IPS-NIHi7 (cell line): ENCODE measurements around the gene VTI1A.

Source experiments
- DNase-seq: peaks from one replicate; pipeline ENCODE4 v3.0.0; 2012; ENCODE audit warnings: mixed read lengths; ENCODE audit errors: extremely low spot score

The VTI1A gene

DNA sequence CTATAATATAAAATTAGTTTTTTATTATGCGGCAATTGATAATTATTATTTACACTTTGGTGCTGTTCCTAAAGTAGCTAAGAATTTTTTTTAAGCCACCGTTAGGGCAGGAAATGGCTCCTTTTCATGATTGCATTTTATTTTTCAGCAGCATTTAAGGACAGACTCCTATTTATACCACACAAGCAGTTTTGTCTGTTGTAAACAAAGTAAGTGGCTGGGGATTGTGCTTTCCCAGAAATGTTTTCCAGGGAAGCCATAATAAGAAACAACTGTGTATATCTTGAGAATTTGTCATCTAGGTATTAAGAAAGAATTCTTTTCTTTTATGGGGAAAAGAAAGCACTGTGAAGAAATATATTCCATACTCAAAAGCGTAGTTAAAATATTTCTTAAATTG, 232.0 kb downstream of the VTI1A start:
- no peak for DNase-seq

DNA sequence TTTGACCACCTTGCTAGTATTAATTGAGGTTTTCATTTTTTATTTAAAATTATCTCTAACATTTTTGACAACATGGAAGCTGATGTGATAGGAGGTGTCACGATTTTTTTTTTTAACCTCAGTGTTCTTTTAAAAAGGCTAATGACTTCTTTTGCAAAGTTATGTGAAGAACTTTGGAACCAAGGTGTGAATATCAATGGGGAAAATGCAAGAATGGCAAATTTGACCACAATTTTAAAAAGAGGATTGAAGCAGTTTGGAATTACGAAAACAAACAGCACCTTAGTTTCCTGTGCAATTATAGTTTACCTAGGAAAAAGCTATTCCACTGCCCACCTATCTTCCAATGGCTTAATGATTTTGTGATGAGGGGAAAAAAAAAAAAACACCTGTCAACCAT, 232.4 kb downstream of the VTI1A start:
- DNase-seq: no peak

- DNase-seq: no peak
Measured at GRCh38 chr10:112680586-112680985, 233.6 kb downstream of the VTI1A start.

GRCh38 chr10:112687647-112688046, 240.6 kb downstream of the VTI1A start:
- no peak for DNase-seq

DNA sequence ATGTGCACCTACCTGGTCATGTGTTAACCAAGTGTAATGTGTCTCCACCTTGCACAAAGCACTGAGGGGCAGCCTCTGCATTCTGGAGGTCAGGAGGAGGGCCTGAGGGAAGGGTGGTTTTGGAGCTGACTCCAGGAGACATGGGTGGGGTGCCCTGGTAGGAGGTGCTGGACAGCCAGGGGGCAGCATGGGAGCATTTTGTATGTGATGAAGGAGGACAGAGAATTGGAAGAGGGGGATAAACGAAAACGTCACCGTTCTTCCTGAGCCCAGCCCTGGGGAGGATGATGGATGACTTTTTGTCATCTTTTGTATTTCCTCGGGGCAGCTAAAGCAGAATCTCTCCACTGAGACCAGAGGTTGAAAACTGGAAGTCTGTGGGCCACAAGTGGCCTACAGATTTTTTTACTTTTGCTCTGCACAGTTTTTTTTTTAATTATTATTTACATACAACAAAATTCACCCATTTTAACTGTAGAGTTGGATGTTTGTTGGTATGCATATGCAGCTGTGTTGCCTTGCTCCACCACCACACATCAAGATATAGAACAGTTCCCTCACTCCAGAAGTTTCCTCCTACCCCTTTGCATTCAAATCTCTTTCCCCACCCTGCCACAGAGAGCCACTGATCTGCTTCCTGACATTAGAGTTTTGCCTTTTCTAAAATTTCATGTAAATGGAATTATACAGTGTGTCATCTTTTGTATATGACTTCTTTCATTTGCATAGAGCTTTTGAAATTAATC, 242.5 kb downstream of the VTI1A start:
- DNase-seq: peak; percentile 78

DNA sequence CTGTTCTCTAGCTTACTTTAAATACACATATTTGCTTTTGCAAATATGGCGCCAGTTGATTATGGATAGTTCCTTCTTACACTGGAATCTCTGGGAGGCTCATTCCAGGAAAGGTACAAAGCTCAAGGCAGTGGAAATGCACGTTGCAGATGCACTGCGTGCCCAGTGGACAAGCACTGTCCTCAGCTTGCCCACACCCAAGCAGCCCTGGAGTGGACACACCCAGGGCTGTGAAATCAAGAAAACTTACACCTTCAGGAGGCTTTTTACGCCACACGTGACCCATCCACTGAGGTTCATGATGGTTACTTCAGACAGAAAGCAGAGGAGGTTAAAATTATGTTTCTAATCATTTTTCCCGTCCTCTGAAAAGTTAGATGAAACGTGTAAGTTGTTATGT, 248.5 kb downstream of the VTI1A start:
- no peak for DNase-seq

GRCh38 chr10:112696592-112696991, 249.6 kb downstream of the VTI1A start:
- no peak for DNase-seq

- no peak for DNase-seq
Measured at GRCh38 chr10:112698133-112698817, 251.3 kb downstream of the VTI1A start.

GRCh38 chr10:112698818-112699164, 251.8 kb downstream of the VTI1A start:
- no peak for DNase-seq

- no peak for DNase-seq
Measured at GRCh38 chr10:112700215-112700671, 253.2 kb downstream of the VTI1A start.

DNA sequence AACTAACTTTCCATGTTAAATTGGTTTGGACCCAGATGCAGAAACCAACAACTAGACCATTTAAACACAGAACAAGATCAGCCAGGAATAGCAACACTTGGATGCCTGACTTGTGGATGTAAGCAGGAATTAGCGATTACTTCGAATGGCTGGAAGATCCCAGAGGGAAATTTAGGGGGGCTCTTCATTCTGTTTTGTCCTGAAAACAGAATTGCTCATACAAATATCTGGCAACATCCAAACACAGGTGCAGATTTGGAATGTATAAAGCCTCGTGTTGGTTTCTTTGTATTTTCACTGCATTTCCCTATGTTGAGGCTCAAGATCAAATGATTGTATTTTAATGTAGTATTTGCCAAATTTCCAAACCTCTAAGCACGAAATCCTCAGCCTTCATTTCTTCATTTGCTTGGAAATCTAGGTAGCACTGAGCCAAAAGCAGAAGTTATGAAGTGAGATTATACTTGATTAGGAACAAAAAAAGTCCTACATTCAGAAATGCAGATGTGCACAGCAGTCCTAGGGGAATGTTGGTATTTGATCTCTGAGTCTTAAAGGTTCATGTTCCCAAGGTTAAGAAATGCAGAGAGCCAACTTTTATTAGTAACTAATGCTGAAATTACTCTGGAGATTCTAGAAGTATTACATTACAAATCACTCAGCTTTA, 254.3 kb downstream of the VTI1A start:
- DNase-seq: no peak

DNA sequence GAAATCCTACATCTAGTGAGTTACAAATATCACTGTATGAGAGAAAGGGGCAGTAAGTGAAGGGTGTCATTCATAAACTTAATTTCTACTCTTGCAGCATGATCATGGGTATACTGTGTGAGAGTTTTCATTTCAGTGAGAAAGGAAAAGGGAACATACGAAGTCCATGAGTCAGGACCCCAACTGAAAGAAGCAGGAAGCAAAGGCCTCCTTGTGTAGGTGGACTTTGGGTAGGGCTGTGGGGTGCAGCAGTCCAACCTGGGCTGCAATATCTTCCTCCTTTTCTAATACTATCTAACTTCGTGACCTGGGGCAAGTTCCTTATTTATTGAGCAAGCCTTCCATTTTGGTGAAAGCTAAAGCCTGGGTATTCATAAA, 254.9 kb downstream of the VTI1A start:
- no peak for DNase-seq

DNA sequence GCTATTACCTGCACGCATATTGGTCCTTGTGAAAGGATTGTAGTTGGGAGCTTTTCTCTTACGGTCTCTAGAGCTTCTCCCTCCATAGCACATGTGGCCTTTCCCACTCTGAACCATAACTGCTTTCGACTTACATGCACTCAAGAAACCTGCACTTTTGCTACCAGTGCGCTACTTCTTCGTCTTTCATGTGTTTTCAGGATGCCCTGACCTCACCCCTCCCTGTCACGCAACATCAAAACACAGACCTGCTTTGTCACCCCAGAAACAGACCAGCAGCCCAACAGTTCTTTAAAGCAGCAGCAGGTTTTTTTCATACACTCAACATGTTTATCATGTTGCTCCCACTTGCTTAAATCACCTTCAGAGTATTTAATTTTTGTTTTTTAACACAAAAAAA, 259.6 kb downstream of the VTI1A start:
- DNase-seq: no peak

DNA sequence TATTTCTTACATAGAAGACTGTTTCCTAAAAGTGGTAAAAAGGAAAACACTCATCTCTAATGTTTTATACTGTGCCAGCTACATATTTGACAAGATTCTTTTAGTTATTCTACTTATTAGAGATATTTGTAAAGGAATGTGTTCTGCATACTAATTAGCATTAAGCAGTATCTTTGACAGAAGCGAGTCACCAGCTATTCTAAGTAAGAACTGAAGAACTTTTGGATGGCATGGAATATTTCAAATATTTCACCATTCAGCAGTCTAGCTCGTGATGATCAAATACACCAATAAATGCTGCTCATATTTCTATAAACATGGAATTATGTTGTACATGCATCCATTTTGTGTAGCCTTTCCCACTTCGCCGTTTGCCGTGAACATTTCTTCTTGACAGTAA, 261.4 kb downstream of the VTI1A start:
- DNase-seq: no peak

GRCh38 chr10:112710528-112710927, 263.5 kb downstream of the VTI1A start:
- DNase-seq: no peak

- DNase-seq: no peak
Measured at GRCh38 chr10:112711366-112711765, 264.4 kb downstream of the VTI1A start.

- no peak for DNase-seq
Measured at GRCh38 chr10:112712536-112712935, 265.5 kb downstream of the VTI1A start.

DNA sequence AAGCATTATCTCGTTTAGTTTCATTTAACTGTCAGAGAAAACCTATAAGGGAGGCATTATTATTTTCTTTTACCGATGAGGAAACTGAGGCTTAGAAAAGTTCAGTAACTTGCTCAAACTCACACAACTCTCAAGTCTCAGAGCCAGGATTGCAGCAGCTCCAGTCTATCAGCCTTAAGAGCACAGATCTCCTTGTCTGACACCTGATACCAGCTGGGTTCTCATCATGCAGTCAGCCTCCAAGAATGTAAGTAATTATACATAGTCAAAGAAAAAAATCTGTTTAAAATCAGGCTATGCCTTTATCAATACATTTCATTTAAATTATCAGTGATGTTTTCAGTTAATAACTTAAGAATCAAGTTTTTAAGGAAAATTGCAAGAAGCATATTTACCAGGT, 266.4 kb downstream of the VTI1A start:
- DNase-seq: peak; percentile 41

GRCh38 chr10:112715581-112715980, 268.6 kb downstream of the VTI1A start:
- DNase-seq: no peak

DNA sequence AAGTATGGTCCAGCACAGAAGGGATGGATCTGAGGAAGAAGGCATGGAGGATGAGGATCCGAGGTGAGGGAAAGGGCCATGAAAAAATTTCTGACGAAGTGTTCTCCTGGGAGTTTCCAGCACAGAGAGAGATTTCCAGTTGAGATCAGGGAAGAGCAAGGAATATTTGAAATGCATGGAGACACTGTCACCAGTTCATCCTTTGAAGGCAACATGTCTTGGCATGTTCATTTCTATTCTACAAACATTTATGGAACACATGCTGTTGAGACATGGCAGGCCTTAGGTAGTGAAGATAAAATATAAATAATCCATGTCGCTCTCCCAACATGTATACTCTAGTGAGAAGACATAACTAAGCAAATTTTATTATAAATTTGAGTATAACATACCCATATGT, 269.1 kb downstream of the VTI1A start:
- no peak for DNase-seq

DNA sequence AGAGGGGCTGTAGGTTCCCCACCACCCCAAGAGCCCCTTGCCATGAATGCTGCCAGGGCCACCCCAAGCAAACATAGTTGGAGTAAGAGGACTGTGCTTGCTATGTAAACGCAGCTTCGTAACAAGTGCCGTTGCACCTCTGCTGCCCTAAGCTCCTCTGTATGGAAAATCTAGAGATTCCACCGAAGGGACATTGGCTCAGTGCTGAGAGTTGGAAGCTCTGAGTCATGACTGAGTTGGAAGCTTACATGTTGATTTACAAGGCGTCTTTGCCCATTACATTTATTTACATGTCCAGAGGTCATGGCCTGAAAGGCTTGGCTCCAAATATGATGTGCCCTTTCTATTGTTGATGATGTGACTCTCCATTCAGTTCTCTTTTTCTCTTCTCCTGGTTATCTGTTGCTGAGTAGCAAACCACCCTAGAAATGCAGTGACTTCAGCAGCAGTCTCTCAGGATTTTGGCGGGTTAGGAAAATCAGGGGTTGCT, 270.0 kb downstream of the VTI1A start:
- DNase-seq: no peak

DNA sequence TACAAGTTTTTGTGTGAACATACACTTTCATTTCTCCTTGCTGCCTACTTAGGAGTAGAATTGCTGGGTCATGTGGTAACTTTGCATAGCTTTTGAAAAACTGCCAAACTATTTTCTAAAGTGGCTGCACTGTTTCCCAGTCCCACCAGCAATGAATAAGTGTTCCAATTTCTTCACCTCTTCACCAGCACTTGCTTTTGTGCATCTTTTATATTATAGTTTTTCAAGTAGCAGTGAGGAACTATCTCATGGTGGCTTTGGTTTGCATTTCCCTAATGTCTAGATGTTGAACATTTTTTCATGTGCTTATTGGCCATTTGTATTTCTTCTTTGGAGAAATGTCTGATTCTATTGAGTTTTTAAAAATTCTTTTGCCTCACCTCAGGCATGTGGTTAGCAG, 273.2 kb downstream of the VTI1A start:
- no peak for DNase-seq
